Embryonic facial prominence (tissue), 1 donor: Measurements from ENCODE around the gene OR2B2.
"Not testable (repeated sequence)": the region's sequence is repeated elsewhere in the genome, so short reads cannot be mapped to it uniquely, and the experiment has no call there.

ENCODE experiments used
- DNase-seq: peaks from one replicate; pipeline ENCODE4 v3.0.0-alpha.2; 2016; ENCODE audit errors: extremely low spot score

OR2B2 gene

GRCh38 chr6:27911956-27912446 lies at the start of gene OR2B2:
OR2B2 (minus strand) TSS chr6:27912396; CDS start chr6:27912319, 77 bp downstream.
- DNase-seq: no peak

GRCh38 chr6:27957516-27957915 lies 45.3 kb upstream of the OR2B2 start:
- DNase-seq: no peak

DNA sequence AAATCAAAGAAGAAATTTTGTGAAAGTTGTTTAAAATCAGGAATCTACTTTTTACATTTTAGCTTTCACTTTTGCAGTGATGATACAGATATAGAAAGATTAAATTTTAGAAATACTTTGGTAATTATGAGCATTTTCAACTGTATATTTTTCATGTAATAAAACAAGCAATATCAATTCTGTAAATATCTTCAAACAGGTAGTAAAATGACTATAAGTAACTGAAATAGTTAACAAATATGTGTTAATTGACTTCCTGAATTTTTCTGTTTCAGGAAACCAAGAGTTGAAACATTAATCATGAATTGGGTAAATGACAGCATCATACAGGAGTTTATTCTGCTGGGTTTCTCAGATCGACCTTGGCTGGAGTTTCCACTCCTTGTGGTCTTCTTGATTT lies 44.7 kb upstream of the OR2B2 start, which contains the start of gene OR2B6:
Gene OR2B6 (plus strand): TSS at position 301 of the 400 bp plus-strand sequence. CDS start 0 bp downstream, at position 301.
- no peak for DNase-seq

- no peak for DNase-seq
Measured at GRCh38 chr6:27951040-27951439, 38.8 kb upstream of the OR2B2 start.

GRCh38 chr6:27948237-27948636 lies 36.0 kb upstream of the OR2B2 start:
- no peak for DNase-seq

- DNase-seq: not testable (repeated sequence)
Measured at GRCh38 chr6:27943072-27943471, 30.9 kb upstream of the OR2B2 start.

DNA sequence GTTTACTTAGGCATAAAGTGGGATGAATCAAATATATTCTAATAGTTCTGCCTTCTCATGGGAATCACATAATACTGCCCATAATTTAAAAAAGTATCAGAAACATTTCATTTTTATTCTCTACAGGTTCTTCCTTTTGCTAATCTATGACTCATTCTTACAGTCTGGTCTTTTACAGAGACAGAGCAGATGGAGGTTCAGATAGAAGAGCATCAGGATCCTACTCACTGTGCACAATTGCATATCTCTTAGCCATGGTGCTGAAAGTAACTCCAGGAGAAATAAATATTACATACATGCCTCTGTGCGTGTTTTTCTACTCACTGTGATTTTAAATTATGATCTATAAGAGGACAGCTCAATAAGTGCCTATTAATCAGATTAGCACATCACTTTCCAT lies 28.6 kb upstream of the OR2B2 start:
- DNase-seq: no peak

DNA sequence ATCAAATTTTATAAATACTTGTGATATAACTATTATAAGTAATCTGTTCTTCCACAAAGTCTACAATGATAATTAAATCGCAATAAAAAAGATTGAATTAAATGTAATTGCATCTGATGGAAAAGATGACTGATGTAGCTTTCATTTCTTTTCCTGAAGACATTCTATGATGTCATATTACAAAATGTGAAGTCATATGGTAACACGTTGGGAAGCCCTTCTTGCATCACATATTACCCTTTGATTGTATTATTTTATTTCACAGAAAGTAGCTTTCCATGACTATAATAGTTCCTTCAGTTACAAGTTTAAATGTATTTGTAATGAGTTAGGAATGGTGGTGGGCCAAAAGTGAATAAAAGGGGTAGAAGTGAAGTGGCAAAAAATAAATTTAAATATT lies 19.0 kb upstream of the OR2B2 start:
- no peak for DNase-seq

- DNase-seq: not testable (repeated sequence)
Measured at GRCh38 chr6:27929930-27930329, 17.7 kb upstream of the OR2B2 start.

- DNase-seq: not testable (repeated sequence)
Measured at GRCh38 chr6:27928041-27928440, 15.8 kb upstream of the OR2B2 start.

- no peak for DNase-seq
Measured at GRCh38 chr6:27924179-27924578, 12.0 kb upstream of the OR2B2 start.

DNA sequence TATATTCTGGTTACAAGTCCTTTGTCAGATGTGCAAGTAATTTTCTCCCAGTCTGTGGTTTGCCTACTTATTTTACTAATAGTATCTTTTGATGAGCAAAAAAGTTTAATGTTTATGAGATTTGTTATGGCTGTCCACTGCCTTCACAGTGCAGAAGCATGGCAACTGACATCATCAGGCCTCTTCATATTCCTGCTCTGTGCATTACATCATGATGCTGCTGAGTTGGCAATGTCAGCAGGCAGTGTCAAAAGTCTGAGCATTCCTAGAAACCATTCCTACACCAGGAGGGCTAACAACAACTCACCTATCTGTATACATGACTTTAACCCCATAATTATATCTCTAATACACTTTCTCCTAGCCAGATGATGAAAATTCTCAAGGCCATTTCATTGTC lies 10.8 kb upstream of the OR2B2 start:
- no peak for DNase-seq

GRCh38 chr6:27908017-27908416 lies 4.2 kb downstream of the OR2B2 start:
- no peak for DNase-seq

GRCh38 chr6:27902335-27903314 lies 9.6 kb downstream of the OR2B2 start:
- DNase-seq: peak; percentile 86

DNA sequence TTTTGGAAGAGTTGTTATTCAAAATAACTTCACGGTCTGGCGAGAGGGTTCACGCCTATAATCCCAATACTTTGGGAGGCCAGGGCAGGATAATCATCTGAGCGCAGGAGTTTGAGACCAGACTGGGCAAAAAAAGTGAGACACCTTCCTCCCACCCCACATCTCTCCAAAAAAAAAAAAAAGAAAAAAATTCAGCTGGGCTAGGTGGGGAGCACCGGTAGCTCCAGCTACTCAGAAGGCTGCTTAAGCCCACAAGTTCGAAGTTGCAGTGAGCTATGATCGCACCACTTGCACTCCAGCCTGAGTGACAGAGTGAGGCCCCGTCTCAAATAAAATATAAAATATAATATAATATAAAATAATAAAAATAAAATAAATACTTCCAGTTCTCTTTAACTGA lies 10.4 kb downstream of the OR2B2 start:
- no peak for DNase-seq

DNA sequence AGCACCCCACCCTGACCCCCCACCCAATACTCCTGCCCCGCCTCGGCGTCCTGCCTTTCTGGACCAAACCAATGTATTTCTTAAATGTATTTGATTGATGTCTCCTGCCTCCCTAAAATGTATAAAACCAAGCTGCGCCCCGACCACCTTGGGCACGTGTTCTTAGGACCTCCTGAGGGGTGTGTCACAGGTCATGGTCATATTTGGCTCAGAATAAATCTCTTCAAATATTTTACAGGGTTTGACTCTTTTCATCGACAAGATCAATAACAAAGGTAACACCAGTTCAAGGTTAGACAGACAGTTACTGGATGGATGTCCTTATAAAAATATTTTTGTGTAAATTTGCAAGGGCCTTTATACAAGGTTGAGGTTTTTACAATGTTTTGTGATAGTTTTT lies 12.0 kb downstream of the OR2B2 start:
- DNase-seq: not testable (repeated sequence)

DNA sequence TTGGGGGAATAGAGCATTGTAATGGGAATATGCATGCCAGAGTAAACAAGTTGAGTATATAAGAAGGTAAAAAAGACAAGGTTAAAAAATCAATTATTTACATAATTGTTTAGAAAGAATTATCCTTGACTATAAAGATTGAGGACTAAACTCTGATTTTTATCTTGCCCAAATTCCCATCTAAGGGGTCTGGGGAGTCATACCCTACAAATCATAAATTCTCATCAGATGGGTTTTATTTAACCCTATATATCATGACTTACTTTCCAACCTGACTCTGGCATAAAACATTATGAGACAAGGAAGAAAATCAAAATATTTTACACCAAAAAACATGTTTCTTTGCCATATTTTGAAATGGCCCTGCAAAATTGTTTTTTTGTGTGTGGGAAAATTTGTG lies 12.7 kb downstream of the OR2B2 start:
- no peak for DNase-seq

DNA sequence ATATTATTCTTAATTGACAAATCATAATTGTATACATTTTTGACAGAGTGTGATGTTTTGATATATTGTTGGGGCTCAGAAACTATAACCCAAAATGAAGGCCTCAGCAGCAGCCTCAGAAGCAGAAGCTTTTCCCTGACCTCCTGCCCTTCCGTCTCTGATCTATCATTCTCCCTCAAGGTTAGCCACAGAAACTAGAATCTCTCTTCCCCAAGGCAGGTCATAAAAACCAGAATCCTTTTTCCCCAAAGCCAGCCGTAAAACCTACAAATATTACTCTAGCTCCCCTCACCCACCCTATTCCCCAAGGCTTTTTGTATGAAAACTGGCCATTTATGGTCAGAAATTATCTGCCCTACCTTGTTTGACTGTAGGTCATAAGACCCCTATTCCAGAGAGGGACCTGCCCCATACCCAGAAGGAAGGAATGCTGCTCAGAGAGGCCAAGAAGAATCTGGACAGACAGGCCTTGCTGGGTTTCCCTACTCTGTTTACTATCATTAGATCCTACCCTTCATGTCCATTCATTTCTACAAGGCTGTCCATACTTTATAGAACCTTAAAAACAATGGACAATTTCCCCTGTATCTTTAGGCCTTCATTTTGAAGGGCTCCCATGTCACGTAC lies 14.5 kb downstream of the OR2B2 start:
- DNase-seq: no peak

DNA sequence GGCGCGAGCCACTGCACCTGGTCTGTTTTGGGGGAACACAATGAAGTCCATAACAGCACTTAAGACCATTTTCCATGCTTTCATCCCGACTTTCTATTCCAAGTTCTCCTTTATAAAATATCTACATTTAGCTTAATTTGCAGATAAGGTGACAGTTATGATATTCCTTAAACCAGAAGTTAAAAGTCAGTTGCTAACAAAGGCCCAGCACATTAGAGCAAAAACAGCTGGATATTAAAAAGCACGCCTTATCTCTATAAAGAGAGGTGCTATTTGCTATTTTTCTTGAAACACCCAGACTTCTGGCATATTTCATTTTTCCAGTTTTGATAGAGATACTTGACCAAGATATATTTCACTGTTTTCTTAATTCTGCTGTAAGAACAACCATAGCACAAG lies 15.8 kb downstream of the OR2B2 start:
- DNase-seq: no peak

DNA sequence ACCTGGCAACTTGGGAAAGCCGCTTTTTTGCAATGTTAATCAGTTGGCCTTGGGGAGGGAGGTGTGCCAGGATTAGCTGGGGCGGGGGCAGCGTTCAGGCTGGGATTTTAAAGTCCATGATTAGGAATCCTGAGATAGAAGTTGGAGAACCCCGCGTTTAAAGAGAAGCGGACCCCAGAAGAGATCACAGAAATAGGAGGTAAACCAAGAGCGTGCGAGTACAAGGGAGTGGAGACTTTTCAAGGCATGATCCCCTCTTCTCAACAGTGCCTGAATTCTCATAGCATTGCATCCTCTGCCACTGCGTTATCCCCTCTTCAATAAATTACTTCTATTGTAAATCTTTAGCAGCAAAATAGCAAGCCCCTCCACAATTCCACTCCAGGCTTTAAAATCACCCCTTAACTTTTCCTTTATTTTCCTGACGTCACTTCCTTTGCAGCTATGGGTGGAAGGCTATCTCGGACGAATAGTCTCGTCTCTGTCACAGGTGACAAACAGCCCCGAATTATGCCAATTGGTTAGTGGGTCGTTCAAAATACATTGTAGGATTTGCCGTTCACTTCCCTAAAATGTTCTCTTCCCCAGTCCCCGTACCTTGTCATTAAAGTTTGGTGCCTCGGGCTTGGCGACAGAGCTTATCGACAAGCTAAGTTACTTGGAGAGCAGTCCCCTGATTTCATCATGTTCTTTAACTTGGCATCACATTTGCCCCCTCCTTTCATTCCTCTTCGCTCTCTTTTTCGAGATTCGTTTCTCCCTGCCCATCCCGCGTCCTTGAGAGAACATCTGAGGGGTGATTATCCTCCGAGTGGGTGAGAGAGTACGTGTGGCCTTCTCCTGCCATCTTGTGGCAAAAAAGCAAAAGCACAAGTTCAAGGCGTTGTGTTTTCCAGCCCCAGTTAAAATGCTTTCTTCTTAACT lies 17.1 kb downstream of the OR2B2 start:
- peak; percentile 86 for DNase-seq
